Measurements from ENCODE around the gene SEPTIN12. TPM values are rescaled to one million over a fixed set of nuclear protein-coding genes. Genes with fewer than 3 reads are reported as not detected.

Gene SEPTIN12
- total and polyA plus RNA-seq, 2 experiments from 2014 or later, result not detected

- Histone ChIP-seq H3K36me3 (ENCODE audit: insufficient read depth) (no peaks in the 10 kb centered on the region), H3K4me1 (ENCODE audit: insufficient read depth) (peaks cover 12% of the 10 kb centered on the region; the same call in 1 of the 2 replicates), H2AFZ (no peak overlapping the region), H3K9me2 (ENCODE audit: insufficient read depth) (no peaks in the 10 kb centered on the region), H3K4me2 (no peak overlapping the region), H3K27me3 (ENCODE audit: insufficient read depth) (no peaks in the 10 kb centered on the region), H3K4me3 (no peak overlapping the region), H3K79me2 (replicated peaks; ENCODE audit: insufficient read depth) (no peaks in the 10 kb centered on the region), H3K27ac (ENCODE audit: low read depth) (no peak overlapping the region), H3F3A (replicated peaks; ENCODE audit: low read depth) (no peaks in the 10 kb centered on the region; the same call in 1 of the 2 replicates), H4K20me1 (replicated peaks; ENCODE audit: insufficient read depth) (no peaks in the 10 kb centered on the region)
- peaks cover 12% of the 10 kb centered on the region for H3K4me1 Mint-ChIP-seq
- no peaks in the 10 kb centered on the region for H3K9me3 Mint-ChIP-seq
- no peak for TF ChIP-seq REST (IDR thresholded peaks at IDR 0.05; ENCODE audit: unreplicated experiment)
- no peak for TF ChIP-seq STAT1 (IDR thresholded peaks at IDR 0.05; ENCODE audit: unreplicated experiment)
- DNase-seq (ENCODE audit: low spot score) (no peak), ATAC-seq (no peak)
- H3K27me3 Mint-ChIP-seq (ENCODE audit: insufficient read depth, low read depth, poor library complexity), result peaks cover 5% of the 10 kb centered on the region
- H3K36me3 Mint-ChIP-seq (ENCODE audit: low read depth), result peaks cover 4% of the 10 kb centered on the region; the same call in 2 of the 3 replicates
- no peak overlapping the region for H3K27ac Mint-ChIP-seq
- no peak overlapping the region for H3K4me3 Mint-ChIP-seq
Measured at GRCh38 chr16:4790871-4791270, 2.7 kb upstream of the SEPTIN12 start.

- no peak overlapping the region for H3K4me2 ChIP-seq
- no peak overlapping the region for H3K4me3 Mint-ChIP-seq
Measured at GRCh38 chr16:4790261-4790660, 2.1 kb upstream of the SEPTIN12 start.

More at GRCh38 chr16:4790261-4790660, 2.1 kb upstream of the SEPTIN12 start:
- H3K79me2 ChIP-seq (replicated peaks; ENCODE audit: insufficient read depth), result no peaks in the 10 kb centered on the region
- H3K27me3 ChIP-seq (ENCODE audit: insufficient read depth), result no peaks in the 10 kb centered on the region
- TF ChIP-seq CREB1 (CRISPR knock-in tag; IDR thresholded peaks at IDR 0.05; ENCODE audit: low read depth) (no peak), JUNB (IDR thresholded peaks at IDR 0.05; ENCODE audit: unreplicated experiment) (no peak), EZH2phosphoT487 (IDR thresholded peaks at IDR 0.05; ENCODE audit: unreplicated experiment) (no peak), CTCF (conservative IDR thresholded peaks at IDR 0.05; ENCODE audit: low read depth in 2 of 2) (no peak), EZH2 (IDR thresholded peaks at IDR 0.05; ENCODE audit: low read depth, unreplicated experiment) (no peak), ZNF331 (CRISPR knock-in tag; IDR thresholded peaks at IDR 0.05; ENCODE audit: low read depth) (no peak), REST (IDR thresholded peaks at IDR 0.05; ENCODE audit: unreplicated experiment) (no peak), STAT1 (IDR thresholded peaks at IDR 0.05; ENCODE audit: unreplicated experiment) (no peak), POLR2AphosphoS5 (IDR thresholded peaks at IDR 0.05; ENCODE audit: low read depth) (no peak), ETS1 (IDR thresholded peaks at IDR 0.05) (no peak), NANOG (IDR thresholded peaks at IDR 0.05; ENCODE audit: borderline replicate concordance) (no peak)
- H3K4me1 Mint-ChIP-seq, result peaks cover 12% of the 10 kb centered on the region
- no peaks in the 10 kb centered on the region for H3K36me3 ChIP-seq (ENCODE audit: insufficient read depth)
- H3F3A ChIP-seq (replicated peaks; ENCODE audit: low read depth), result no peaks in the 10 kb centered on the region; the same call in 1 of the 2 replicates
- ATAC-seq (no peak), DNase-seq (ENCODE audit: low spot score) (no peak)
- no peaks in the 10 kb centered on the region for H4K20me1 ChIP-seq (replicated peaks; ENCODE audit: insufficient read depth)
- no peaks in the 10 kb centered on the region for H3K9me3 Mint-ChIP-seq
- no peak overlapping the region for H3K4me3 ChIP-seq
- H3K4me1 ChIP-seq (ENCODE audit: insufficient read depth), result peaks cover 12% of the 10 kb centered on the region; the same call in 1 of the 2 replicates
- H3K27me3 Mint-ChIP-seq (ENCODE audit: insufficient read depth, low read depth, poor library complexity), result peaks cover 5% of the 10 kb centered on the region
- no peaks in the 10 kb centered on the region for H3K9me2 ChIP-seq (ENCODE audit: insufficient read depth)
- no peak overlapping the region for H2AFZ ChIP-seq
- no peak overlapping the region for H3K27ac Mint-ChIP-seq
- H3K27ac ChIP-seq (ENCODE audit: low read depth), result no peak overlapping the region
- H3K36me3 Mint-ChIP-seq (ENCODE audit: low read depth), result peaks cover 4% of the 10 kb centered on the region; the same call in 2 of the 3 replicates
